GM21367 (cell line): ENCODE measurements around the gene POLA2.
A peak's percentile ranks its signal among the peaks of the same experiment; 100 is the strongest.
"Not testable (repeated sequence)": the region's sequence is repeated elsewhere in the genome, so short reads cannot be mapped to it uniquely, and the experiment has no call there.

ENCODE experiments used
- ATAC-seq: cut with Tn5 transposase; IDR thresholded peaks from one replicate; pipeline ENCODE4 v1.9.1; 2021; ENCODE audit not compliant: unreplicated experiment

POLA2 gene

GRCh38 chr11:65261591-65262380, at the start of gene POLA2:
Gene POLA2 (plus strand): TSS chr11:65261962. CDS start chr11:65262293, 331 bp downstream.
- peak; percentile 69 for ATAC-seq

GRCh38 chr11:65212226-65212801, 49.4 kb upstream of the POLA2 start:
- ATAC-seq, result no peak

- no peak for ATAC-seq
Measured at GRCh38 chr11:65213322-65214211, 48.2 kb upstream of the POLA2 start.

- ATAC-seq, result no peak
Measured at GRCh38 chr11:65214212-65214845, 47.4 kb upstream of the POLA2 start.

- ATAC-seq, result no peak
Measured at GRCh38 chr11:65215441-65216076, 46.2 kb upstream of the POLA2 start.

GRCh38 chr11:65216830-65217229, 44.9 kb upstream of the POLA2 start:
- ATAC-seq, result no peak

- no peak for ATAC-seq
Measured at GRCh38 chr11:65217441-65218423, 44.0 kb upstream of the POLA2 start.

GRCh38 chr11:65218446-65218845, 43.3 kb upstream of the POLA2 start:
- no peak for ATAC-seq

GRCh38 chr11:65219930-65220213, 41.9 kb upstream of the POLA2 start:
- no peak for ATAC-seq

GRCh38 chr11:65221026-65221425, 40.7 kb upstream of the POLA2 start:
- ATAC-seq, result no peak

GRCh38 chr11:65223011-65223410, 38.8 kb upstream of the POLA2 start:
- ATAC-seq, result no peak

GRCh38 chr11:65224930-65225278, 36.9 kb upstream of the POLA2 start:
- no peak for ATAC-seq

- no peak for ATAC-seq
Measured at GRCh38 chr11:65225279-65226102, 36.3 kb upstream of the POLA2 start.

- ATAC-seq, result no peak
Measured at GRCh38 chr11:65226103-65226442, 35.7 kb upstream of the POLA2 start.

- no peak for ATAC-seq
Measured at GRCh38 chr11:65227879-65228278, 33.9 kb upstream of the POLA2 start.

- ATAC-seq, result no peak
Measured at GRCh38 chr11:65236194-65237059, 25.3 kb upstream of the POLA2 start.

GRCh38 chr11:65238302-65238701, 23.5 kb upstream of the POLA2 start:
- ATAC-seq, result not testable (repeated sequence)

- ATAC-seq, result no peak
Measured at GRCh38 chr11:65241134-65241533, 20.6 kb upstream of the POLA2 start.
